GM12891 (cell line): ENCODE results near the gene IFRD1.

ENCODE experiments used
- DNase-seq: peaks from one replicate; pipeline ENCODE4 v3.0.0; 2011; ENCODE audit warnings: low spot score; ENCODE audit not compliant: insufficient read length
- FAIRE-seq: peaks from 2 replicates; lab custom pipeline; 2011; peaks lifted over from hg19 to GRCh38; lab: Jason Lieb, UNC
- PAX5 ChIP-seq: IDR thresholded peaks from 2 replicates; pipeline ENCODE4 v1.6.1; 2011; ENCODE audit warnings: low read length, moderate library complexity, mild to moderate bottlenecking; ENCODE audit not compliant: insufficient read depth, severe bottlenecking
- POLR2A ChIP-seq: IDR thresholded peaks from 2 replicates; pipeline ENCODE4 v1.6.1; 2011; ENCODE audit warnings: low read depth, low read length, control low read depth
- POLR2AphosphoS5 ChIP-seq: IDR thresholded peaks from 2 replicates; pipeline ENCODE4 v1.6.1; 2011; ENCODE audit warnings: low read depth, low read length, control low read depth
- POU2F2 ChIP-seq: IDR thresholded peaks from 2 replicates; pipeline ENCODE4 v1.6.1; 2011; ENCODE audit warnings: low read depth, mild to moderate bottlenecking, control low read depth, low read length, moderate library complexity
- SPI1 ChIP-seq: IDR thresholded peaks from 2 replicates; pipeline ENCODE4 v1.6.1; 2011; ENCODE audit warnings: low read depth, low read length, control low read depth
- TAF1 ChIP-seq: IDR thresholded peaks from 2 replicates; pipeline ENCODE4 v1.6.1; 2011; ENCODE audit warnings: low read depth, low read length, control low read depth

Gene IFRD1

GRCh38 chr7:112437072-112437471, 13.2 kb upstream of the IFRD1 start:
- FAIRE-seq = no peak
- TF ChIP-seq POLR2AphosphoS5 = no peak
- no peak for TF ChIP-seq PAX5
- no peak for TF ChIP-seq TAF1
- no peak for TF ChIP-seq SPI1
- no peak for TF ChIP-seq POLR2A
- no peak for TF ChIP-seq POU2F2
- no peak for DNase-seq

GRCh38 chr7:112439476-112439875, 10.8 kb upstream of the IFRD1 start:
- no peak for FAIRE-seq
- TF ChIP-seq SPI1 (no peak), POU2F2 (no peak), POLR2AphosphoS5 (no peak), POLR2A (no peak), TAF1 (no peak), PAX5 (no peak)
- no peak for DNase-seq

DNA sequence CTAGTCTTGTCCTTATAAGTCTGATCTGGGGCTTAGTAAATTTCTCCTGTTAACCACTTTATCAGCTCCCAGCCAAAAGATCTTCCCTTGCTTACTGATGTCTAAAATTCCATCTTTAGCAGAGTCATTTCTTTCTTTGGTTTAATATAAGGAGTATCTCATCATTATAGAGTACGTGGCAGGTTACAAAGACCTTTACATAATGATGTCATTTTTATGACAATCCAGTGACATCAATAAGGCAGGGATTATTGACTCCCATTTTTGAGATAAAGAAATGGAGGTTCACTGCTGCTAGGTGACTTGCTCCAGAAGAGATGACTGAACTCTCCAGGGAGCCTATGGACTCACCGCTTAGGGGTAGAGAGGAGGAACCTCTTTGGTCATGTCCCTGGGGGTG, 8.1 kb upstream of the IFRD1 start:
- TF ChIP-seq POU2F2 = no peak
- no peak for TF ChIP-seq POLR2AphosphoS5
- TF ChIP-seq PAX5 = no peak
- no peak for TF ChIP-seq TAF1
- TF ChIP-seq SPI1 = no peak
- TF ChIP-seq POLR2A = no peak
- no peak for DNase-seq
- no peak for FAIRE-seq

- TF ChIP-seq PAX5 (no peak), SPI1 (peak; percentile 62)
- DNase-seq (no peak), FAIRE-seq (no peak)
Measured at GRCh38 chr7:112444505-112444904, 5.8 kb upstream of the IFRD1 start.

DNA sequence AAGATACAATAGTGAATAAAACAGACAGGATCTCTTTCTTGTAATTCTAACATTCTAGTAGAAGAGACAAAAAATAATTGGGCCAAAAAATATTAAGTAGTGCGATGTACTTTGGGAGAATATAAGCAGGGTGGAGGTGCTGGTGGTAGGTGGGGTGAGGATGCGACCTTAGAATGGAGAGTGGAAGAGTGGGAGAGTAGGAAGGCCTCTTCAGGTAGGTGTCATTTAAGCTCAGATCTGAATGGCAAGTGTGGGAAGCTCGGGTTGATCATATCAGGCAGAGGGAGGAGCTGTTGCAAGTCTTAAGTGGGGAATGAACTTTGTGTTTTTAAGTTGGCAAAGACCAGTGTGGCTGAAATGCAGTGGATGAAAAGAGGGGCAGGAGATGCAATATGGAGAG, 3.8 kb upstream of the IFRD1 start:
- FAIRE-seq = no peak
- no peak for DNase-seq
- TF ChIP-seq POLR2AphosphoS5 (no peak), POU2F2 (no peak), PAX5 (no peak), POLR2A (no peak), SPI1 (no peak), TAF1 (no peak)

- FAIRE-seq = no peak
- DNase-seq = no peak
- TF ChIP-seq POLR2A = no peak
- no peak for TF ChIP-seq TAF1
- no peak for TF ChIP-seq PAX5
- no peak for TF ChIP-seq POLR2AphosphoS5
- no peak for TF ChIP-seq SPI1
- TF ChIP-seq POU2F2 = no peak
Measured at GRCh38 chr7:112447406-112447805, 2.9 kb upstream of the IFRD1 start.

DNA sequence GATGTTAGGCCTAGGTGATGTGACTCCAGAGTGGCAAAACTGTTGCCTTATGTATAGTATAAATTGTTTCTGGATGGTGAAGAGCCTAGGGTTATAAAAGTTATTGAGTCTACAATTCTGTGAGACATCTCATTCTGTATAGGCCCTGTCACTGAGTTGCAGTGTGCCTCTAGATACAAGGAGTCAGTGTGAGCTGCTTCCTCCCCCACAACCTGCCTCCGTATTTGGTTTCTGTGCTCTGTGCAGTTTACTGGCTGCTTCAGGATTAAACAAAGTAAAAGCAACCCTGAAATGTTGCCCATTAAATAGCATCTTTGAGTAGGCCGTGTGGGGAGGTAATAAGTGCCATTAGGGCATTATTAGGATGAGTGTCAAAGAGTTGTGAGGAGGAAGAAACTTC, 1.9 kb upstream of the IFRD1 start:
- TF ChIP-seq PAX5 (no peak), TAF1 (no peak), POLR2A (no peak), SPI1 (no peak), POU2F2 (no peak), POLR2AphosphoS5 (no peak)

GRCh38 chr7:112448891-112449290, 1.4 kb upstream of the IFRD1 start:
- FAIRE-seq (no peak), DNase-seq (no peak)
- TF ChIP-seq POLR2A (no peak), SPI1 (no peak), POLR2AphosphoS5 (no peak), TAF1 (no peak), POU2F2 (no peak), PAX5 (no peak)

More for the DNA sequence above, 1.9 kb upstream of the IFRD1 start:
- no peak for FAIRE-seq
- no peak for DNase-seq

DNA sequence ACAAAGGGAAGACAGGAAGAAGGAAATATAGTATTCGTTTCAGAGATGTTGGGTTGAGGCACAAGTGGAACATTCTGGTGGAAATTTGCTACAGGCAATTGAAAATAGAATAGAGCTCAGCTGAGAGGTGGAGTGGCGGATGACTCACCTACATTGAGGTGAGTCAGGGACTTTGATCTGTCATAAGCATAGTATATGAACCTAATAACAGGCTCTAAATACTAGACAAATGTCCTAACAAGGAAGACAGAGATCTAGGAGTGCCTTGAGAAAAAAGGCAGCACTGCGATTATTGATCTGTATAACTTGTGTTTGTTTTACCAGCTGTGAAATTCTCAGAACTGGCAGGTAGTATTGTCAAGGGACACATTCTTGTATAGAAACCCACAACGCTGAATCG, 907 bp upstream of the IFRD1 start:
- TF ChIP-seq POU2F2 = no peak
- TF ChIP-seq PAX5 = no peak
- no peak for TF ChIP-seq TAF1
- TF ChIP-seq POLR2A = no peak
- FAIRE-seq (no peak), DNase-seq (no peak)
